GM12873 (cell line): ENCODE data around the gene CCNY.

Experiments
- CTCF ChIP-seq: IDR thresholded peaks from 2 replicates; pipeline ENCODE4 v1.5.1; 2012; ENCODE audit warnings: low read depth, mild to moderate bottlenecking, moderate library complexity, low read length, control low read depth; ENCODE audit not compliant: insufficient read depth; ENCODE audit errors: missing control alignments

CCNY gene

DNA sequence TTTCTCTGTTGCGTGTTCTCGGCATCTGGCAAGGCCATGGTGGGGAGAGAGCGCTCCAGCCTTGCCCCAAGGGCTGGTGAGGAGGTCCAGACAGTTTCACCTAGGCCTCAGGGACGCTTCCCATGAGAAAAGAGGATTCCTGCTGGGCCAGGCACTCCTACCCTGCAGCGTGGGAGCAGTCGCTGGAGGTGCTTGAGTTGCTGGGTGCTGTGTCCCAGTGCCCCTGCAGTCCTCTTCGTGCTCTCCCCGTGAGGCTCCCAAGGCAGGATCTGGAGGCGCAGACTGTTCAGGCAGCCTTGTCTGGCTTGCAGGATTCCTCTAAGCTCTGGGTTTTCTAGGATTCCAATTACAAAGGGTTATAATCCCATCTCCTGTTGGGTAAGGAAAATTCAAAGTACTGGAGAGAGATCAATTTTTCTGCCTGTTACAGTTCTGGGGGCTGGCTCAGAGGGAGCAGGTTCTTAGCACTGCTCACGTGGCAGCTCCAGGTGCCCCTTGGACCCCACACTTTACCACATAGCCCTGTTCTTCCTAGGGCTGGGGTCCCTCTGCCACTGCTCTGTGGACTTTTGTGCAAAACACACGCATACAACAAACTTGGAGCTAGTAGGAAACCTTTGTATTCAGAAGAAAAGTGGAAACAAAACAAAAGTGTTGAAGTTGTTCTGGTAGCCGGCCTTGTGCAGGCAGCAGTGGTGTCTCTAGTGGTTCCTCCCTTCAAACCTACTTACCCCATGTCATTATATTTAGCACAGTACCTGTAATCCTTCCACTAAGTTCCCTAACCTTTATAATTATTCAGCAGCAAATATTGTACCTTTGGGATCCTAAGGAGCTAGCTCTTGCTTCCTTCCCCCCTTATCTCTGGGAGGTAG is 60.5 kb downstream of the CCNY start:
- TF ChIP-seq CTCF = no peak

DNA sequence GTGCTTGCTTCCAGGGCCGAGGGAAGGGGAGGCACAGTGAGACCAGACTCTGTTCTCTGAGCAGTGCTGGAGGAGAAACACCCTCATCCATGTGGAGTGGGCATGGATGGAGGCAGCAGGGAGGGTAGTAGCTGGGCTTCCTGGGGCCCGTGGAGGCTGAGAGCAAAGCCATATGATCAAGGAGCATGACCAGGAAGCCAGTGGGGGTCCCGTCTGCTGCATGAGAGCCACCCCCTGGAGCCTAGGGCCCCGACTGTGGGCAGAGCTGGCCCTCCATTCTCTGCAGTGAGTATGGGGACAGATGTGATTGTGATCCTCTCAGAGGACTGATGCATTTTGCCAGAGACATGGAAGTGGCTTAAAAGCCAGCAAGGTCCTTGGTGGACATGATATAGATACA is 61.6 kb downstream of the CCNY start:
- no peak for TF ChIP-seq CTCF

DNA sequence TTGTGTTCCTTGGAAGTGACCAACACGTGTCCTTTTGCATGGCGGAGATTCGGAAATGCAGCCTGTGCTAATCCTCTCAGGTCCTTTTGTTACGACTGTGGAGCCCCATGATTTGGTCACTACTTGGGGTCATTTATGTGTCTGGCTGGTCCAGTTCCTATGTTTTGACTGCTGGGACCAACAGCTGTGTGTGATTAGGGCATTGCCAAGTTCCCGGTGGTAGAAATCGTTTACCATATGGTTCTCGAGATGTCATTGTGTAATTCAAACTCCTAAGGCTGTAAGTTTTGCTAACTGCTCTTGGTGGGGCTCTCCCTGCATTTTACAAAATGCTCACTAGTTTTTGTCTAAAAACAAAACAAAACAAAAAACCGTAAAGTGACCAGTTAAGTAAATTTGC is 62.0 kb downstream of the CCNY start:
- no peak for TF ChIP-seq CTCF

GRCh38 chr10:35398908-35399307 is 62.6 kb downstream of the CCNY start:
- TF ChIP-seq CTCF = no peak

GRCh38 chr10:35399414-35400009 is 63.2 kb downstream of the CCNY start:
- TF ChIP-seq CTCF = no peak

- no peak for TF ChIP-seq CTCF
These were observed 64.4 kb downstream of the CCNY start for GRCh38 chr10:35400595-35401268.

GRCh38 chr10:35409094-35409582 is 72.8 kb downstream of the CCNY start:
- no peak for TF ChIP-seq CTCF
